ENCODE measurements around the gene UCN3.

The UCN3 gene

DNA sequence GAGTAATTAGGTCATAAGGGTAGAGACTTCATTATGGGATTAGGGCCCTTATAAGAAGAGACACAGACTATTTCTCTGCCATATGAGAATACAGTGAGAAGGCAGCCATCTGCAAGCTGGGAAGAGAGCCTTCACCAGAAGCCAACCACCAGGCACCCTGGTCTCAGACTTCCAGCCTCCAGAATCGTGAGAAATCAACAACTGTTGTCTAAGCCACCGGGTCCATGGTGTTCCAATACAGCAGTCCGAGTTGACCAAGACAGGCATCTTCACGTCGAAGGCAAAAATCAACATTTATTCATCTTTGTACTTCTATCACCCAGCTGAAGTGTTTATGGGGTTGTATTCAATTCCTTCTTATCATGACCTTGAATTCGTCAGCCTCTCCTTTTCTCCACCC, 34.6 kb downstream of the UCN3 start:
- TF ChIP-seq, protein P1, sequence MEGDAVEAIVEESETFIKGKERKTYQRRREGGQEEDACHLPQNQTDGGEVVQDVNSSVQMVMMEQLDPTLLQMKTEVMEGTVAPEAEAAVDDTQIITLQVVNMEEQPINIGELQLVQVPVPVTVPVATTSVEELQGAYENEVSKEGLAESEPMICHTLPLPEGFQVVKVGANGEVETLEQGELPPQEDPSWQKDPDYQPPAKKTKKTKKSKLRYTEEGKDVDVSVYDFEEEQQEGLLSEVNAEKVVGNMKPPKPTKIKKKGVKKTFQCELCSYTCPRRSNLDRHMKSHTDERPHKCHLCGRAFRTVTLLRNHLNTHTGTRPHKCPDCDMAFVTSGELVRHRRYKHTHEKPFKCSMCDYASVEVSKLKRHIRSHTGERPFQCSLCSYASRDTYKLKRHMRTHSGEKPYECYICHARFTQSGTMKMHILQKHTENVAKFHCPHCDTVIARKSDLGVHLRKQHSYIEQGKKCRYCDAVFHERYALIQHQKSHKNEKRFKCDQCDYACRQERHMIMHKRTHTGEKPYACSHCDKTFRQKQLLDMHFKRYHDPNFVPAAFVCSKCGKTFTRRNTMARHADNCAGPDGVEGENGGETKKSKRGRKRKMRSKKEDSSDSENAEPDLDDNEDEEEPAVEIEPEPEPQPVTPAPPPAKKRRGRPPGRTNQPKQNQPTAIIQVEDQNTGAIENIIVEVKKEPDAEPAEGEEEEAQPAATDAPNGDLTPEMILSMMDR (IDR thresholded peaks at IDR 0.05): no peak

DNA sequence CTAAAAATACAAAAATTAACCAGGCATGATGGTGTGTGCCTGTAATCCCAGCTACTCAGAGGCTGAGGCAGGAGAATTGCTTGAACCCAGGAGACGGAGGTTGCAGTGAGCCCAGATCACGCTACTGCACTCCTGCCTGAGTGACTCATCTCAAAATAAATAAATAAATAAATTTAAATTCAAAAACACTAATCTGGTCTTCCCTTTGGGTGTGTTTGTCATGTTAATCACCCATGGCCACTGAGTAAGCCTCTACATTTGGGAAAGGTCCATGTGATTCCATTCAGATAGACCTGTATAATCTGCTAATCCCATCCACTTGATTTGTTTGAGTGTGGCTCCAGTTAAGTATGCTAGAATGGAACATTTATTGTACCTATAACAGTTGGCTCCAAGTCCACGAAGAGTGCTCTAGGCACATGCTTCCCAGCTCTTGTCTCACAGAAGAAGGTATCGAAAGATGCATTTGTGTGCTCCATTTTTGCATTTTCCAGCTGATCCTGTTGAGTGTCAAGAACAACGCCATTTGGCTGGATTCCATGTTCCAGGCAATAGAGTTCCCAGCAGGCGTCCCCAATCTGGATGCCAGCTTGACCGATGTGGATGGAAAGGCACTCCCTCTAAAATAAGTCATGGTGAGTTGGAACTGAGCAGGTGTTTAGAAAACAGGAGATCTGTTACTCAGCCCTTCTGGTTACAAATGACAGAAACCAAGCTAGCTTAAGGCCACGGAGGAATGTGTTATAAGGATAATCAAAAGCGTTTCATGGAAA, 35.9 kb downstream of the UCN3 start:
- TF ChIP-seq, protein P1 (IDR thresholded peaks at IDR 0.05): no peak

DNA sequence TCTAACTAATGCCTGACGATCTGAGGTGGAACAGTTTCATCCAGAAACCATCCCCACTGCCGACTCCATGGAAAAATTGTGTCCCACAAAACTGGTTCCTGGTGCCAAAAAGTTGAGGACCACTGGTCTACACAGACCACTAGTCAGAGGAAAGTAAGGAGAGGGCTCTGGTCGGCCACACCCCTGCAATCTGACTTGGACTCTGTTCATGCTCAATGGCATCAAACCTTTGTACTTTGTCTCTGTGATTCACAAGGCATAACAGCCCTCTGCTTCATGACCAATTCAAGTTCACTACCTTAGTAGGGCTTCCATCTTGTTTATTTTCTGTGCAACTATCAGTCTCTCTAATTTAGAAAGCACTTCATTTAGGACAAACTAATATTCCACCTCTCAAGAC, 38.0 kb downstream of the UCN3 start:
- TF ChIP-seq, protein P1 (IDR thresholded peaks at IDR 0.05): no peak

DNA sequence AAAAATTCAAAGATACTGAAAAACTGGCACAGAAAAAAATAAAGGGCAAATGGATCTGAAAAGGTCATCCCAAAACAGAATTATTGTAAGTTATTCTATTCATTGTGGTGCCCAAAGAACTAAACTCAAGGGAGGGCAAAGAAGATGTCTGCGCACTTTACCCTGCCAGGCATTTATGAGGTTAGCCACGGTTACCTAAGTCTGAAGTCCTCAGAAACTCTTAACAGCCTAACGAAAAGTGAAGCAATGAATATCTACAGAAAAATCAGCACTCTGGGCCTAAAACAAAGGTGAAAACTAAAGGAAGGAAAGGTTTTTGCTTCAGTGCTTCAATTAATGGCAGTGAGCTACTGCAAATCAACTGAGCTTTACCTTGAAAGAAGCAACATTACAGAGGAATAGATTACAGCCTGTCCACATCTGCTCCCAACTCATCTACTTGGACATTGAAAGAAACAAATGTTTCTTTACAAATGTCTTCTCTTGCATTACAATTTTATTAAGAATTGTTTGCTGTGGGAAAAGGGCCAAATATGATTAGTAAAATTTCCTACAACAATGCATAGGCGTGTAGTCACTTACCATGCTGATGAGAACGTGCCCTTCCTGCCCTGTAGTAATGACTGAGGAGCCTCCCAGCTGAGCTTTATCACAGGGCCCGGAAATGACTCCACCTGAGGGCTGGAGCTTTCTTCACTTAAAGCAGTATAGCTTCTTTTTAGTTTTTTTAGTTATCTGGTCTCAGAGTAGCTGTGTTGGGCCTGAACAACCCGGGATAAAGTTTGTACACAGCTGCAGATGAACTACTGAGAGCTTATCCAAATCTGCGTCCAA, 39.7 kb downstream of the UCN3 start, which contains the start of gene TUBAL3:
Gene TUBAL3, minus strand, starts transcription at position 621 of the 834 bp plus-strand sequence. Its CDS starts 36 bp downstream, at position 585.
- TF ChIP-seq, protein P1 (IDR thresholded peaks at IDR 0.05): no peak

DNA sequence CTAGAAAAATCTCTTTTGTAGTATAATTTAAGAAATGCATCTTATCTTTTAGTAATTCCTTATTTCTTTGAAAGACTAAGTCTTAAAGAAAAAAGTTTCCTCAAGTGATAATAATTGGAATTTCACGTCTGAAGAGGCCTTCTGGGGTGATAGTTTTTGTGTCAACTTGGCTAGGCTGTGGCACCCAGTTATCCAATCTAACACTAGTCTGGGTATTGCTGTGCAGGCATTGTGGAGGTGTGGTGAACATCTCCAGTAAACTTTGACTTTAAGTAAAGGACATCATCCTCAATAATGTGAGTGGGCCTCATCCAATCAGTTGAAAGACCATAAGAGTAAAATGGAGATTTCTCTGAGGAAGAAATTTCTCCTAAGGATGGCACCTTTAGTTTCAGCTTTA, 42.2 kb downstream of the UCN3 start:
- TF ChIP-seq, protein P1 (IDR thresholded peaks at IDR 0.05): no peak

DNA sequence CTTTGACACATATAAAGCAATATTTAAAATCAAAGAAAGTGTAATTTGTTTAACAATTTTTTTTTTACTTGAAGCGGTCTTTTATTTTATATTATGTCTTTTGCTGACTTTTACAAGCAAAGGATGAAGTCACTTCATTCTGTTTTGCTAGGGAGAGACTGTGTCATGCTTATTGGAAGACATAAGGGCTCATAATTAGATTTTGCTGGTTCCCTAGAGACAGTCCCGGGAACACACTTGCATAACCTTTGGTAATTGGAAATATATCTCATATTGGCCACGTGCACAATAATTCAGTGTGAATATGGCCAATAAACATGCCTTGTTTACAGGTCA, 47.1 kb downstream of the UCN3 start:
- TF ChIP-seq, protein P1 (IDR thresholded peaks at IDR 0.05): no peak

DNA sequence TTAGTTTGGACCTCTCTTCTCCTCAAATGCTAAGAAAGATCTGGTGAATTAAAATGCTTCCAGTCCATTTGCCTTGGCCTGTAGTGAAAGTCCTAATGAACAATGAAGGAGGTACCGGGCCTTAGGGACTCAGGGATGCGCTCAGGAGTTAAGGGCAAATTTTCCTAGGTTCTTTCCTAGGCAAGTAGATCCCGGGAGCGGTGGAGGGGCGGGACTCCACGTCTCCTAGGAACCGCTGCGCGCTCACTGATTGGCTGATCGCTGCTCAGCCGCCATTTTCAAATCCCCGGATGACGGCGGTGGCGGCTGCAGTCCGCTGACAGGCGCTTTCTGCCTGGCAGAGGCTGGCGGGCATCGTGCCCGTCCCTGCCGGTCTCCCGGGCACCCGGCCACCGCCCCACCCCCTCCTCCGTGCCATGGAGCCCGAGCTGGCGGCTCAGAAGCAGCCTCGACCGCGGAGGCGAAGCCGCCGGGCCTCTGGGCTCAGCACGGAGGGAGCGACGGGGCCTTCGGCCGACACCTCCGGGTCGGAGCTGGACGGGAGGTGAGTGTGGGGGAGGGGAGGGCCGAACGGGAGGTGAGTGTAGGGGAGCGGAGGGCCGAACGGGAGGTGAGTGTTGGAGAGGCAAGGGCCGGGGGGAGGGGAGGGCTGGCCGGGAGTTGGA, 47.6 kb downstream of the UCN3 start, which contains the start of gene NET1:
Gene NET1, plus strand, starts transcription at position 281 of the 665 bp plus-strand sequence. Its CDS starts 136 bp downstream, at position 417.
- TF ChIP-seq, protein P1 (IDR thresholded peaks at IDR 0.05): no peak
